K562 (cell line): ENCODE measurements around the gene CCDC68.

Experiments
- CEBPB ChIP-seq: fragments of 450-650 bp; IDR thresholded peaks from 2 replicates; pipeline ENCODE4 v1.6.1; 2016; ENCODE audit warnings: missing genetic modification characterization, missing compliant biosample characterization
- EHMT2 ChIP-seq: fragments of 450-650 bp; IDR thresholded peaks from 2 replicates; pipeline ENCODE4 v1.6.1; 2018; ENCODE audit warnings: antibody characterized with exemption
- EZH2 ChIP-seq: IDR thresholded peaks from 2 replicates; pipeline ENCODE4 v1.6.1; 2012; ENCODE audit warnings: low read depth, mild to moderate bottlenecking, inconsistent platforms, low read length, borderline replicate concordance
- KDM1A ChIP-seq, 2 experiments: fragments of 450-650 bp; IDR thresholded peaks; 2 replicates each; pipeline ENCODE4 v1.6.1; 2016; ENCODE audit warnings: mild to moderate bottlenecking in 2 of 2
- TF ChIP-seq, protein P1 (sequence below): fragments of 250-450 bp; sonication (Bioruptor Pico); IDR thresholded peaks from 2 replicates; pipeline ENCODE4 v1.5.1; 2021; ENCODE audit warnings: mild to moderate bottlenecking
- TF ChIP-seq, protein P2 (sequence below), 3 experiments: IDR thresholded peaks in 2 of 3; conservative IDR thresholded peaks in 1 of 3; 2 replicates each; pipeline ENCODE4 v1.5.1; 2011 to 2012; ENCODE audit warnings: low read length in 3 of 3, mild to moderate bottlenecking in 3 of 3, control low read depth in 2 of 3, improper control_type of control experiment in 1 of 3, inconsistent platforms in 1 of 3, low read depth in 1 of 3, mixed read lengths in 1 of 3, moderate library complexity in 1 of 3; ENCODE audit not compliant: insufficient read depth in 2 of 3

DNA sequence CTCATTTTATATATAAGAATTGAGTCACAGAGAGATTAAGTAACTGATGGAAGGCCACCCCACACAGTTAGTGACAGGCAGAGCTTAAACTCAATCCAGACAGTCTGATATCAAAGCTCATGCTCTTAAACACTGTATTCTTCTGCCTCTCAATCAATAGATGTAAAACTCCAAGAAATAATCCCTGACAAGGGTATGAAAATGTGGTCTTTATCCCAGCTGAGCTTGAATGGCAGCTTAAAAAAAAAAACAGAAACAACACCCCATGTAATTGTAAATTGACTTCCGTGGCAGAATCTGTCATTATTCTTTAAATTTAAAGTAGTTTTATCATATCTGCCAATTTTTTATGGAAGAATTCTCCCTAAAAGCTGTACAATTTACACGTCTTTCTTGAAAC, 70.9 kb downstream of the CCDC68 start:
- TF ChIP-seq, protein P1, sequence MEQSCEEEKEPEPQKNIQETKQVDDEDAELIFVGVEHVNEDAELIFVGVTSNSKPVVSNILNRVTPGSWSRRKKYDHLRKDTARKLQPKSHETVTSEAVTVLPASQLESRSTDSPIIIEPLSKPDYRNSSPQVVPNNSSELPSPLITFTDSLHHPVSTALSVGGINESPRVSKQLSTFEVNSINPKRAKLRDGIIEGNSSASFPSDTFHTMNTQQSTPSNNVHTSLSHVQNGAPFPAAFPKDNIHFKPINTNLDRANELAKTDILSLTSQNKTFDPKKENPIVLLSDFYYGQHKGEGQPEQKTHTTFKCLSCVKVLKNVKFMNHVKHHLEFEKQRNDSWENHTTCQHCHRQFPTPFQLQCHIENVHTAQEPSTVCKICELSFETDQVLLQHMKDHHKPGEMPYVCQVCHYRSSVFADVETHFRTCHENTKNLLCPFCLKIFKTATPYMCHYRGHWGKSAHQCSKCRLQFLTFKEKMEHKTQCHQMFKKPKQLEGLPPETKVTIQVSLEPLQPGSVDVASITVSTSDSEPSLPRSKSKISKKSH: no peak
- TF ChIP-seq, protein P2, sequence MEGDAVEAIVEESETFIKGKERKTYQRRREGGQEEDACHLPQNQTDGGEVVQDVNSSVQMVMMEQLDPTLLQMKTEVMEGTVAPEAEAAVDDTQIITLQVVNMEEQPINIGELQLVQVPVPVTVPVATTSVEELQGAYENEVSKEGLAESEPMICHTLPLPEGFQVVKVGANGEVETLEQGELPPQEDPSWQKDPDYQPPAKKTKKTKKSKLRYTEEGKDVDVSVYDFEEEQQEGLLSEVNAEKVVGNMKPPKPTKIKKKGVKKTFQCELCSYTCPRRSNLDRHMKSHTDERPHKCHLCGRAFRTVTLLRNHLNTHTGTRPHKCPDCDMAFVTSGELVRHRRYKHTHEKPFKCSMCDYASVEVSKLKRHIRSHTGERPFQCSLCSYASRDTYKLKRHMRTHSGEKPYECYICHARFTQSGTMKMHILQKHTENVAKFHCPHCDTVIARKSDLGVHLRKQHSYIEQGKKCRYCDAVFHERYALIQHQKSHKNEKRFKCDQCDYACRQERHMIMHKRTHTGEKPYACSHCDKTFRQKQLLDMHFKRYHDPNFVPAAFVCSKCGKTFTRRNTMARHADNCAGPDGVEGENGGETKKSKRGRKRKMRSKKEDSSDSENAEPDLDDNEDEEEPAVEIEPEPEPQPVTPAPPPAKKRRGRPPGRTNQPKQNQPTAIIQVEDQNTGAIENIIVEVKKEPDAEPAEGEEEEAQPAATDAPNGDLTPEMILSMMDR (IDR thresholded peaks at IDR 0.05 in 2 of 3, conservative IDR thresholded peaks at IDR 0.05 in 1 of 3; ENCODE audit: insufficient read depth in 2 of 3, low read depth in 1 of 3, low read length in 3 of 3): no peak
- TF ChIP-seq EZH2 (no peak), KDM1A (IDR thresholded peaks at IDR 0.05) (no peak), EHMT2 (no peak), CEBPB (tag) (no peak)
